Coronary artery (tissue), 2 donors: ENCODE results near the gene NUDT8.
"Not testable (repeated sequence)": the region's sequence is repeated elsewhere in the genome, so short reads cannot be mapped to it uniquely, and the experiment has no call there.

Source experiments
- DNase-seq: peaks from one replicate; pipeline ENCODE4 v3.0.0-alpha.2; 2017; ENCODE audit warnings: low spot score
- H3K27ac ChIP-seq, 2 donors: fragments of 200-600 bp; sonication (generic); one replicate each; pipeline ENCODE4 v1.5.1; 2016 to 2019
- H3K4me3 ChIP-seq: fragments of 200-600 bp; sonication (generic); 2 replicates; pipeline ENCODE4 v1.5.1; 2016; ENCODE audit warnings: mild to moderate bottlenecking, moderate library complexity
- TF ChIP-seq, protein P1 (sequence below): fragments of 200-600 bp; sonication (generic); IDR thresholded peaks from one replicate; pipeline ENCODE4 v1.5.1; 2019; ENCODE audit warnings: antibody characterized with exemption

Gene NUDT8

DNA sequence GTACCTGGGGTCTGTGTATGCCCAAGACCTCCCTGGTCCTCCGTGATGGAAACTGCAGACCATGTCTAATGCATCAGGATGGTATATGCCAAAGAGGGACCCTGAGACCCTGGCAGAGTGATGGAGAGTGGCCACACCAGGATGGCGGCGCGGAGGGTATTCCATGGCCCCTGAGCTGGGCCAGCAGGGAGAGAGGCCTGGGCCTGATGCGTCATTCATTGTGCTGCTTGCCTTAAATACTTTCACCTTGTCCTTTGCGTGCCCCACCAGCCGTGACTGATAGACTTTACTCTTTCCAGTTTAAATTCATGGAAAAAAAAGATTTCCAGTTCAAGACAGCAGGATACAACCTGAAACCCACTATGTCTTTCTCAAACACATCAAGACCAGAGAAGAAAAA, 28.6 kb downstream of the NUDT8 start:
- TF ChIP-seq, protein P1, sequence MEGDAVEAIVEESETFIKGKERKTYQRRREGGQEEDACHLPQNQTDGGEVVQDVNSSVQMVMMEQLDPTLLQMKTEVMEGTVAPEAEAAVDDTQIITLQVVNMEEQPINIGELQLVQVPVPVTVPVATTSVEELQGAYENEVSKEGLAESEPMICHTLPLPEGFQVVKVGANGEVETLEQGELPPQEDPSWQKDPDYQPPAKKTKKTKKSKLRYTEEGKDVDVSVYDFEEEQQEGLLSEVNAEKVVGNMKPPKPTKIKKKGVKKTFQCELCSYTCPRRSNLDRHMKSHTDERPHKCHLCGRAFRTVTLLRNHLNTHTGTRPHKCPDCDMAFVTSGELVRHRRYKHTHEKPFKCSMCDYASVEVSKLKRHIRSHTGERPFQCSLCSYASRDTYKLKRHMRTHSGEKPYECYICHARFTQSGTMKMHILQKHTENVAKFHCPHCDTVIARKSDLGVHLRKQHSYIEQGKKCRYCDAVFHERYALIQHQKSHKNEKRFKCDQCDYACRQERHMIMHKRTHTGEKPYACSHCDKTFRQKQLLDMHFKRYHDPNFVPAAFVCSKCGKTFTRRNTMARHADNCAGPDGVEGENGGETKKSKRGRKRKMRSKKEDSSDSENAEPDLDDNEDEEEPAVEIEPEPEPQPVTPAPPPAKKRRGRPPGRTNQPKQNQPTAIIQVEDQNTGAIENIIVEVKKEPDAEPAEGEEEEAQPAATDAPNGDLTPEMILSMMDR, result no peak
- Histone ChIP-seq H3K27ac (no peak overlapping the region), H3K4me3 (no peak overlapping the region)
- no peak for DNase-seq

GRCh38 chr11:67600324-67601029, 29.3 kb downstream of the NUDT8 start:
- no peak for DNase-seq
- Histone ChIP-seq H3K27ac (no peak overlapping the region), H3K4me3 (no peak overlapping the region)
- TF ChIP-seq, protein P1, result no peak

DNA sequence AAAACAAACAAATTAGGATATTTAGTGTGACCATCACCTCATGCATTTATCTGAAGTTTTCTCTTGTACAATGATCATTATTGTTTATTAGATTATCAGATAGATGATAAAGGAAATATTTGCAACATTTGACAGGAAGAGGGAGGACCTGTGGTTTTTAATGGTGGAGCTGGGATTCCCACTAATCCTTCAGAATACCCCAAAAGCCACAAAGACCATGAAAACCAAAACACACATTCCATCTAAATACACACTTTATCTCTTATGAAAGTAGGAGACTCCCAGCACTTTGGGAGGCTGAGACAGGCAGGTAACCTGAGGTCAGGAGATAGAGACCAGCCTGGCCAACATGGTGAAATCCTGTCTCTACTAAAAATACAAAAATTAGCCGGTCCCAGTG, 30.6 kb downstream of the NUDT8 start:
- H3K27ac ChIP-seq, result no peak overlapping the region
- no peak for DNase-seq
- no peak overlapping the region for H3K4me3 ChIP-seq
- TF ChIP-seq, protein P1, result no peak

GRCh38 chr11:67597963-67598362, 31.8 kb downstream of the NUDT8 start:
- H3K4me3 ChIP-seq, H3K27ac ChIP-seq, DNase-seq: not testable (repeated sequence)

DNA sequence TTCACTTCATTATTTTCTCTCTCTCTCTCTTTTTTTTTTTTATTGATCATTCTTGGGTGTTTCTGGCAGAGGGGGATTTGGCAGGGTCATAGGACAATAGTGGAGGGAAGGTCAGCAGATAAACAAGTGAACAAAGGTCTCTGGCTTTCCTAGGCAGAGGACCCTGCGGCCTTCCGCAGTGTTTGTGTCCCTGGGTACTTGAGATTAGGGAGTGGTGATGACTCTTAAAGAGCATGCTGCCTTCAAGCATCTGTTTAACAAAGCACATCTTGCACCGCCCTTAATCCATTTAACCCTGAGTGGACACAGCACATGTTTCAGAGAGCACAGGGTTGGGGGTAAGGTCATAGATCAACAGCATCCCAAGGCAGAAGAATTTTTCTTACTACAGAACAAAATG, 32.3 kb downstream of the NUDT8 start:
- not testable (repeated sequence) for H3K4me3 ChIP-seq, DNase-seq, H3K27ac ChIP-seq

DNA sequence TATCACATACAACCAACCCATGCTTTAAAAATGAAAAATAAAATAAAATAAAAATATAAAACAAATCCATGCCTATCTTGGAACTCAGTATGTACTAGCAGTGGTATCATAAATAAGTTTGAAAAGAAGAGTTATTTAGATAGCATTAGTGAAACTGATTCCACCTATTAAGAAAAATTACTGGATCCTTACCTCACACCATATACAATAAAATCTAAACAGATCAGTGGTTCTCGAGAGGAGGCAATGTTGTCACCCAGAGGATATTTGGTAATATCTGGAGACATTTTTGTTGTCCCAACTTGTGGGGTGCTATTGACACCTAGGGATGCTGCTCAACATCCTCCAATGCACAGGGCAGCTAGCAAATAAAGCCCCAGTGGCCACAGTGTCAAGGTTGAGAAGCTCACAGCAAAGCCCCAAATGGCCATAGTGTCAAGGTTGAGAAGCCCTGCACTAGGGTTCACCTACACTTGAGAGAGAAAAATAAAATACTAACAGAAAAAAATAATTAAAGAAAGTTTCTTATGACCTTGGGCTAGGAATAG, 32.9 kb downstream of the NUDT8 start:
- TF ChIP-seq, protein P1, result no peak
- no peak overlapping the region for H3K27ac ChIP-seq
- DNase-seq, result no peak
- no peak overlapping the region for H3K4me3 ChIP-seq

GRCh38 chr11:67594480-67594879, 35.3 kb downstream of the NUDT8 start:
- Histone ChIP-seq H3K4me3 (no peak overlapping the region), H3K27ac (peak overlapping the region; percentile 41 to 65)
- TF ChIP-seq, protein P1, result no peak
- DNase-seq, result no peak

DNA sequence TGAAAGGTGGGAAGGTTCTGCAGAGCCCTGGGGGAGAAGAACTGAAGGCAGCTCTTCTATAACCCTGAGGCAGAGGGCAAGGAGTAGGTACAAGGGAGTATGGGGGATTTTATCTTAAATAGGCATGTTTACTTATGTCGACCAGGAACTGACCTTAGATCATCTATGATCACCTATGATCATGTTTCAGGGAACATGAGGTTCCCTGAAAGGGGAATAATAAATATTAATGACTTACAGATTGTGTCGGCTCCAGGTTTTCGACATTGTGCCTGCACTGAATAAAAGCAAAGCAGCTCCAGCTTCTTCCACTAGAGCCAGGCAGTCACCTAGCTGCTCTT, 36.2 kb downstream of the NUDT8 start:
- DNase-seq, result no peak
- Histone ChIP-seq H3K27ac (peak overlapping the region; percentile 41 to 86), H3K4me3 (no peak overlapping the region)
- TF ChIP-seq, protein P1, result no peak
